Calu3 (cell line): ENCODE measurements around the gene TAPT1. TPM values are rescaled to one million over a fixed set of nuclear protein-coding genes. Genes with fewer than 3 reads are reported as not detected.
A peak's percentile ranks its signal among the peaks of the same experiment; 100 is the strongest.
"Not testable (repeated sequence)": the region's sequence is repeated elsewhere in the genome, so short reads cannot be mapped to it uniquely, and the experiment has no call there.

Experiments
- BruUV-seq: library from RNA; stranded (reverse); fragments of 400-500 nt; replicated peaks from 2 replicates; lab custom pipeline; 2021; lab: Mats Ljungman, UMichigan
- CTCF ChIA-PET: fragments of 300-600 bp; sonication (Branson Sonifier 250); formaldehyde crosslinking; loops from one replicate; lab custom pipeline; 2022; ENCODE audit warnings: antibody characterized with exemption; lab: Charles Lee
- DNase-seq: peaks from one replicate; pipeline ENCODE4 v3.0.0; 2022
- H3K27ac Mint-ChIP-seq: one replicate; pipeline ENCODE4 v1.8.0; 2022; ENCODE audit warnings: mixed read lengths; ENCODE audit not compliant: unreplicated experiment
- H3K27me3 Mint-ChIP-seq: one replicate; pipeline ENCODE4 v1.8.0; 2022; ENCODE audit warnings: mixed read lengths; ENCODE audit not compliant: unreplicated experiment
- H3K36me3 Mint-ChIP-seq: one replicate; pipeline ENCODE4 v1.8.0; 2022; ENCODE audit warnings: mild to moderate bottlenecking, moderate library complexity, mixed read lengths; ENCODE audit not compliant: insufficient read depth, unreplicated experiment
- H3K4me1 Mint-ChIP-seq: one replicate; pipeline ENCODE4 v1.8.0; 2022; ENCODE audit warnings: mild to moderate bottlenecking, low read depth, mixed read lengths; ENCODE audit not compliant: unreplicated experiment
- H3K4me3 Mint-ChIP-seq: one replicate; pipeline ENCODE4 v1.8.0; 2022; ENCODE audit warnings: mild to moderate bottlenecking, low read depth, moderate library complexity, mixed read lengths; ENCODE audit not compliant: unreplicated experiment
- H3K9me3 Mint-ChIP-seq: one replicate; pipeline ENCODE4 v1.8.0; 2022; ENCODE audit warnings: low read depth, mixed read lengths; ENCODE audit not compliant: unreplicated experiment
- CTCF ChIP-seq: fragments of 200-600 bp; IDR thresholded peaks from one replicate; pipeline ENCODE4 v1.8.0; 2022; ENCODE audit warnings: antibody characterized with exemption; ENCODE audit not compliant: unreplicated experiment
- intact Hi-C: fragments of 100-400 bp; cut with micrococcal nuclease; formaldehyde crosslinking; loops from one replicate; pipeline ENCODE4 v1.10.0; 2022; ENCODE audit not compliant: unreplicated experiment
- total RNA-seq: library from RNA; stranded (reverse); gene quantifications from 2 replicates; pipeline ENCODE4 v1.2.3, GENCODE V29; 2022

TAPT1 gene
- total RNA-seq, 1 experiment from 2014 or later, result 31.5 TPM

DNA sequence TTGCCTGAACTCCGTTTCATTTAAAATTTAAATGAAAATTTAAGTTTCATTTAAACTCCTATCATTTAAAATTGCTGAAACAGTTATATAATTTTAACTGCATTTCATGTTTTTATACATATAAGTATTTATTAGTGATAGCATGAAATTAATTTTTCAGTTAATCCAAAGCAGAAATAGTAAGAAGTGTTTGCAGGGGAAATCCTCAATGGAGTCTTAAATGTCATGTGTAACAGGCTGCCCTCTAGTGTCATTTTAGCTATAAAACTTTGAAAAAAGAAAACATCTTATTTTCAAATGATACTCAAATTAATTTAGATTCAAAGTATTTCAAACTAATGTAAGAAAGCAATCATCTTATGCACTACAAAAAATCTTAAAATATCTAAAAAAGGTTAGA, 27.2 kb downstream of the TAPT1 start:
- Mint-ChIP-seq H3K36me3 (no peaks in the 10 kb centered on the region), H3K9me3 (no peaks in the 10 kb centered on the region), H3K27me3 (no peaks in the 10 kb centered on the region), H3K4me1 (peaks cover 8% of the 10 kb centered on the region), H3K4me3 (no peak overlapping the region), H3K27ac (no peak overlapping the region)
- CTCF ChIA-PET, result interaction anchor here (0.9 to 1.5 kb wide), 2 partner anchors 116 to 171 kb away, joined by 3 to 4 read pairs; partner anchors contain the start of gene PROM1
- intact Hi-C loops, result loop anchor here (1.0 to 5.0 kb wide), 3 partner anchors 117 to 392 kb away; partner anchors contain the start of gene PROM1
- no peak for TF ChIP-seq CTCF
- DNase-seq, result no peak
- BruUV-seq, result no TSS peak

DNA sequence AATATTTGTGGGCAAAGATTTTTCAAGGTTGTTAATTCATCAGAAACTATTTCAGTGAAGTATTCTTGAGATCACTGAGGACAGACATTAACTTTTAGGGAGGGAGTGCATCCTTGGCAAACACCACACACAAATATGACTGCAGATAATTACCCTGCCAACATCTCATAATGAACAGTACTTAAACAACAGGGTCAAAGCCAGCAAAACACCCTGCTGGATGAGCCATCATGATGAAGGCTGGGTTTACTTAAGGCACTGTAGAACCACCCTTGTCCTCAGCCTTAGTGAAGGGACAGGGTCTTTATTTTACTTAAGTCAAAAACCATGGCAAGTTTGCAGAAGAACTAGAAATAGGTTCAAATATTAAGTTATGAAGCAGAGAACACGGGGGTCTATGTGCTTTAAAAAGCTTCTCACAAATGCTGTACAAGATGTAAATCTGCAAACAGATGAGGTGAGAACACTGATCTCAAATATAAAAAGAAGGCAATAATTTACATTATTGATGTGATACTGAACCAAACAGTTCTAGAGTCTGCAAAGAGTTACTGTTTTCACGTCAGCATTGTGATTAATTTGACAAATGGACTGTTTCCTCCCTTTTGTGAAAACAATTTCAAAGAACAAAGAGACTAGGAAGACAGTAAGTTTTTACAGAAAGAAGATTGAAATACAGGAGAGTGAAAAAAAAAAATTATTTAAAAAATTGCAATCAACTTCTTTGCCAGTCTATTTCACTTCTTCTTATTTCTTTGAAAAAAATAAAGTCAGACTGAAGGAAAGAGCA, 28.2 kb downstream of the TAPT1 start:
- Mint-ChIP-seq H3K36me3 (no peaks in the 10 kb centered on the region), H3K9me3 (no peaks in the 10 kb centered on the region), H3K27ac (no peak overlapping the region), H3K4me1 (peaks cover 8% of the 10 kb centered on the region), H3K4me3 (no peak overlapping the region), H3K27me3 (no peaks in the 10 kb centered on the region)
- no TSS peak for BruUV-seq
- DNase-seq, result no peak
- intact Hi-C loops, result loop anchor here (5.0 kb wide), 2 partner anchors 116 to 391 kb away; partner anchors contain the start of gene PROM1
- CTCF ChIA-PET, result interaction anchor here (1.5 kb wide), 1 partner anchor 115 kb away, joined by 3 read pairs; the partner anchor contains the start of gene PROM1
- TF ChIP-seq CTCF, result no peak

GRCh38 chr4:16196482-16197393, 29.5 kb downstream of the TAPT1 start:
- Mint-ChIP-seq H3K27me3 (no peaks in the 10 kb centered on the region), H3K4me3 (peak overlapping the region; percentile 61), H3K27ac (peak overlapping the region; percentile 88), H3K9me3 (no peaks in the 10 kb centered on the region), H3K4me1 (peaks cover 8% of the 10 kb centered on the region), H3K36me3 (no peaks in the 10 kb centered on the region)
- peak; percentile 29 for DNase-seq
- CTCF ChIA-PET, result interaction anchor here (0.6 to 1.7 kb wide), 13 partner anchors 9 to 391 kb away, joined by 3 to 10 read pairs (median 4); partner anchors contain the start of gene PROM1
- no peak for TF ChIP-seq CTCF
- intact Hi-C loops, result loop anchor here (1.0 to 5.0 kb wide), 4 partner anchors 69 to 389 kb away; partner anchors contain the start of genes FGFBP2 and PROM1
- no TSS peak for BruUV-seq

DNA sequence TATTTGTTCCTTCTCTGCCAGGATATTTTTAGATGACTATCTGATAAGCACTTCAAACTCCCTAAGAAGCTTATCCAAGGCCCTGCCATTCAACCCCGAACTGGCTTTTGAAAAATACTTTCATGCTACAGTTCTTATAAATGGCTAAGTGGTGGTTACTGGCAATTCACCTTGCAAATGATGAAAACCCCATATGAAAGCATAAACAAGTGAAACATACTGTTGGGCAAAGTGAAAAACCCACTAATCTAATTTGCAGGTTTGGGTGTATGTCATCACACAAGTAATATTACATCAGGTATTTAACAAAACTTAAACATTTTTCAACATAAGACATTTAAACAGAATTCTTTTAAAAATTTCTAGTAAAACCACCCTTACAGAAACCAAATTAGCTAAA, 31.1 kb downstream of the TAPT1 start:
- Mint-ChIP-seq H3K4me1 (peaks cover 8% of the 10 kb centered on the region), H3K27me3 (no peaks in the 10 kb centered on the region), H3K36me3 (no peaks in the 10 kb centered on the region), H3K9me3 (no peaks in the 10 kb centered on the region), H3K27ac (peak overlapping the region; percentile 24), H3K4me3 (no peak overlapping the region)
- no TSS peak for BruUV-seq
- CTCF ChIA-PET, result no interaction called here
- DNase-seq, result no peak
- no peak for TF ChIP-seq CTCF
- intact Hi-C loops, result loop anchor here (5.0 kb wide), 2 partner anchors 113 to 388 kb away; partner anchors contain the start of gene PROM1

DNA sequence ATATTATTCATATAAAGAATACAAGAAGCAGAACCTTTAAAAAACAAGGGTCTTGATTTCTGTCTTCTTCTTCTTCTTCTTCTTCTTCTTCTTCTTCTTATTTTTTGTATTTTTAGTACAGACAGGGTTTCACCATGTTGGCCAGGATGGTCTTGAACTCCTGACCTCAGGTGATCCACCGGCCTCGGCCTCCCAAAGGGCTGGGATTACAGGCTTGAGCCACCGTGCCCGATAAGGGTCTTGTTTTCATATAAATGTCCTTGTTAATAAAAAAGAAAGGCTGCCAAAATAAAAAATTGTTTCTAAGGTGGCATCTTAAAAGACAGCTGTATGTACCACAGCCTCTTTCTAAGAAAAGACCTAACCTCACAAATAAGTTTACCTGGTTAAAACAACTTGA, 31.5 kb downstream of the TAPT1 start:
- H3K4me1 Mint-ChIP-seq, H3K9me3 Mint-ChIP-seq, H3K27ac Mint-ChIP-seq, CTCF ChIA-PET, H3K4me3 Mint-ChIP-seq, DNase-seq, BruUV-seq, H3K27me3 Mint-ChIP-seq, H3K36me3 Mint-ChIP-seq: not testable (repeated sequence)
- intact Hi-C loops, result loop anchor here (5.0 kb wide), 2 partner anchors 112 to 387 kb away; partner anchors contain the start of gene PROM1
